HG03097 (cell line): ENCODE results near the gene DAZAP2.
A peak's percentile ranks its signal among the peaks of the same experiment; 100 is the strongest.
"Not testable (repeated sequence)": the region's sequence is repeated elsewhere in the genome, so short reads cannot be mapped to it uniquely, and the experiment has no call there.

Experiments
- ATAC-seq: cut with Tn5 transposase; IDR thresholded peaks from one replicate; pipeline ENCODE4 v1.9.1; 2021; ENCODE audit not compliant: unreplicated experiment, low FRiP score

The DAZAP2 gene

GRCh38 chr12:51245476-51246253 lies 7.0 kb downstream of the DAZAP2 start:
- ATAC-seq = no peak

- no peak for ATAC-seq
Observed at GRCh38 chr12:51246254-51246853, 7.7 kb downstream of the DAZAP2 start.

DNA sequence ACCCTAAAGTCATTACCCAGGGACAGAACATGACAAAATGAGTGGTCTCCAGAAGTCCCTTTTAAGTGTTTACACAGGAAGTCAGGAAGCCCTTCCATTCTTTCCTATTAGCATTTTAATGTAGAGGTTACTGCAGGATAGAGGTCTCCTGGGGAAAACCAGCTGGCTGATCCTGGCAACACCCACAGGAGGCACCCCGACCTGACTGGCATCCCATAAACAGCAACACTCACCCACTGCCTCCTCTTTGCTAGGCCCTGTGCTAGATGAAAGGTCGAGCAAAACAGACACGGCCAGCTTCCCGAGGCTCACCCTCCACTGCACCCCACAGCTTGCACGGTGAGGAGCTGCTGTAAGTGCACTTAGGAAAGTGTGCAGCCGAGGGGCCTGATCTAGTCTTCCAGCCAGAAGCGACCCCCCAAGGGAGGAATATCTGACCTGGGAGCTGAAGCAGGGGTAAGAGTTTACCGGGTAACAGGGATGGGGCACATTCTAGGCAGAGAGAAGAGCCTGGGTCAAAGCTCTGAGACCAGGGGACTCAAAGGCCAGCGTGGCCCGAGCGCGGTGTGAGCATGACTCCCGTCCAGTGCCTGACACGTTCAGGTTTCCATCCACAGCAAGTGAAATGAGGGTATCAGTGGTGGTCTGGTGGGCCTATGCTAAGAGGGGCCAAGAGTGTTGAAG lies 9.0 kb downstream of the DAZAP2 start:
- no peak for ATAC-seq

DNA sequence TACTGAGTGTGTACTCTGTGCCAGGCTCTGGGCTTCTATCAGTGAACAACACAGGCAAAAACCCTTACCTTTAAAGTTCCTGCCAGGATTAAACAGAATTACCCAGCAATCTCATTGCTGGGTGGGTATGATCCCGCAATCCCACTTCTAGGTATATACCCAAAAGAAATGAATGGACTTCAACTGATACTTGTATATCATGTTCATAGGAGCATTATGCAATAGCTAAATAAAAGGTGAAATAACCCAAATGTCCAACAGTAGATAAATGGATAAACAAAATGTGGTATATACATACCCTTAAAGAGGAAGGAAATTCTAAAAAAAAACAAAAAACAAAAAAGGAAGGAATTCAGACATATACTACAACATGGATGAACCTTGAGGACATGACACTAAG lies 14.7 kb downstream of the DAZAP2 start:
- no peak for ATAC-seq

- ATAC-seq = no peak
Observed at GRCh38 chr12:51254536-51254935, 15.9 kb downstream of the DAZAP2 start.

DNA sequence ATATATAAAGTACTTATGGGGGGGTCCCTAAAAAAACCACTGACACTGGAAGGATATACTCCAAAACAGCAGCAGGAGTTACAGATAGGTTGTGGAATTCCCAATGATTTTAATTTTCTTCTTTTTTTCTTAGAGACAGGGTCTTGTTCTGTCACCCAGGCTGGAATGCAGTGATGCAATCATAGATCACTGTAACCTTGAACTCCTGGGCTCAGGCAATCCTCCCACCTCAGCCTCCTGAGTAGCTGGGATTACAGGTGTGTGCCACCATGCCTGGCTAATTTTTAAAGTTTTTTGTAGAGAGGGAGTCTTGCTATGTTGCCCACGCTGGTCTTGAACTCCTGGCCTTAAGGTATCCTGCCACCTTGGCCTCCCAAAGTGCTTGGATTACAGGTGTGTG lies 21.0 kb downstream of the DAZAP2 start:
- ATAC-seq = not testable (repeated sequence)

- ATAC-seq = no peak
Observed at GRCh38 chr12:51262758-51263177, 24.1 kb downstream of the DAZAP2 start.

GRCh38 chr12:51263341-51263740 lies 24.7 kb downstream of the DAZAP2 start:
- no peak for ATAC-seq

GRCh38 chr12:51264297-51264696 lies 25.7 kb downstream of the DAZAP2 start:
- ATAC-seq = no peak

GRCh38 chr12:51265024-51265423 lies 26.4 kb downstream of the DAZAP2 start:
- no peak for ATAC-seq

DNA sequence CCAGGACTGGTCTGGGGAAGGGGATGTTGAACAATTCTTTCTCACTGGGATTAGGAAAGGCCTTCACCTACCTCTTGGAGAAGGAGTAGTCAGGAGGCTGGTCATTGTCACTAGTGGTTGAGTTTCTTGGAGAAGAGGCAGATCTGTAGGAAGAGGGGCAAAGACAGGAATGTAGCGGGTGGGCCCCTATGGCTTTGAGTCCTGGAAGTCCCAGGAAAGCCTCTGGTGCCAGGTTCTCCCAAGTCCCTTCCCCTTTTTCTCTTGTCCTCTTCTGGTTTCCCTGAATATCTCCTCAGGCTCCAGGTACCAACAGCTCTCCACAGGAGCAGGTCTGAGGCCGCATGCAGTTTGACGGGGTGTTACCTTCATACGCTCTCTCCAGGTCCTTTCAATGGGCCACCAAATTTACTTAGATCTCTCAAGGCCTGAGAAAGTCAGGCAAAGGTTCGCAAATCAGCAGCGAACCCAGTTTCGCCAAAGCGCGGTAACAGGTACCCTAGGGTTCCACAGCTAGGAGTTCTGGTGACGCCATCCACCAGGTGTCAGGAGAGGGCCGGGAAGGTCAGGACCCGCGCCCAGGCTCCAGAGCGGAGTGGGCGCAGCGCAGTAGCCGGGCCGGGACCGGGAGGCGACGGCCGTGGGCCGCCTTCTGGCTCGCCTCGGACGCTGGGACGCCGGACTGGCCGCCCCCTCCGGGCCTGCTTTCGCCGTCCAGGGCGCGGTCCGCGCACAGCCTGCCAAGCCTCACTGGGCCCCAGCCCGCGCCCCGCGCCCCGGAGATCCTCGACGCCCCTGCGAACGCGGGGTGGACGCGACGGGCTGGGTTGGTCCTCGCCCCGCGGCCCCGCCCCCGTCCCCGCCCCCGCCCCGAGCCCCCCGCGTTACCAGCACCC lies 30.8 kb downstream of the DAZAP2 start:
- ATAC-seq = peak; percentile 35

GRCh38 chr12:51270067-51270950 lies 31.7 kb downstream of the DAZAP2 start, which contains the start of gene SMAGP:
SMAGP (minus strand) TSS chr12:51270415; CDS start chr12:51269278, 1,137 bp downstream.
- ATAC-seq = peak; percentile 53

GRCh38 chr12:51270951-51271518 lies 32.4 kb downstream of the DAZAP2 start:
- ATAC-seq = no peak

DNA sequence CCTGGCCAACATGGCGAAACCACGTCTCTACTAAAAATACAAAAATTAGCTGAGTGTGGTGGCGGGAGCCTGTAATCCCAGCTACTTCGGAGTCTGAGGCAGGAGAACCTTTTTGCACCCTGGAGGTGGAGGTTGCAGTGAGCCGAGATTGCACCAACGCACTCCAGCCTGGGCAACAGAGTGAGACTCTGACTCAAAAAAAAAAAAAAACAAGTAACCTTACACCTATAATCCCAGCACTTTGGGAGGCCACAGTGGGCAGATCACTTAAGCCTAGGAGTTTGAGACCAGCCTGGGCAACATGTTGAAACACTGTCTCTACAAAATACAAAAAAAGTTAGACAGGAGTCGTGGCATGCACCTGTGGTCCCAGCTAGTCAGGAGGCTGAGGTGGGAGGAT lies 34.2 kb downstream of the DAZAP2 start:
- ATAC-seq = not testable (repeated sequence)

- ATAC-seq = no peak
Observed at GRCh38 chr12:51275088-51275487, 36.5 kb downstream of the DAZAP2 start.

DNA sequence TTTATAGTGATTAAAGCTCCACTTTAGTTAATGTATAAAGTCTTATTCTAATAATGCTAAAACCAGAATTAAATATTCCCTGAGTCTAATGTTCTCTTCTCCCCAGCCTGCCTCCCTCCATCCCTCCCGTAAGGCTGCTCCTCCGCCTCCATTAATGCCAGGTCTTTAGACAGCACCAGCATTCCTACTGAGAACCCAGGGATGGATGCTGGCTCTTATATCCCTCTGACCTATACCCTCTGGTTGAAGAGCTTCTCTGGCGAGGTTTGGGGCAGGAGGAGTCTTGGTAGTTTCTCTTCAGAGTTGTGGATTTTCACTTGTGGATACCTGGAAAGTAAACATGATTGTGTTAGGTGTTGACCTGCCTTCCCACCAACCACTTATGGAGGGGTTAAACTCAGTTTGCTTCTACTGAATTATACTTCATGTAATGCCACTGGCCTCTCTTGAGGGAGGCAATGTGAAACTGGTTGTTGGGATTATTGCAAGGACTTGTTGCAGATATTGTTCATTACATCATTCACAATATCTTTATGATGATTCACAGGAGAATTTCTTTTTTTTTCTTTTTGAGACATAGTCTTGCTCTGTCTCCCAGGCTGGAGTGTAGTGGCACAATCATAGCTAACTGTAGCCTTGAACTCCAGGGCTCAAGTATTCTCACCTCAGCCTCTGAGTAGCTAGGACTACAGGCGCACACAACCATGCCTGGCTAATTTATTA lies 42.7 kb downstream of the DAZAP2 start:
- ATAC-seq = no peak

GRCh38 chr12:51285843-51286242 lies 47.2 kb downstream of the DAZAP2 start:
- ATAC-seq = no peak
